T-helper 1 cell (primary cell): ENCODE results near the gene CYP51A1.
"Not testable (repeated sequence)": the region's sequence is repeated elsewhere in the genome, so short reads cannot be mapped to it uniquely, and the experiment has no call there.

Experiments
- DNase-seq, 5 donors: peaks; one replicate each; pipeline ENCODE4 v3.0.0-alpha.2; 2012 to 2020
- total RNA-seq, 4 donors: gene quantifications; one replicate each; lab custom pipeline; 2026; lab: John Stamatoyannopoulos, UW

CYP51A1 gene
- 3.5 to 5.6 (median 4.5) reads per million in 4 donors for total RNA-seq

GRCh38 chr7:92134271-92135051 is at the start of gene CYP51A1:
Gene CYP51A1 (minus strand): TSS chr7:92134477. CDS start chr7:92134364, 113 bp downstream.
- DNase-seq = peak; percentile 85 to 95 (median 88)

GRCh38 chr7:92178928-92179924 is 44.9 kb upstream of the CYP51A1 start, which contains the start of gene LRRD1:
Gene LRRD1 (minus strand): TSS chr7:92179142. CDS start chr7:92165202, 13,940 bp downstream.
- peak; percentile 75 to 87 (median 83) for DNase-seq

GRCh38 chr7:92177362-92177761 is 43.1 kb upstream of the CYP51A1 start:
- DNase-seq = no peak

GRCh38 chr7:92169529-92169928 is 35.3 kb upstream of the CYP51A1 start:
- not testable (repeated sequence) for DNase-seq

- DNase-seq = no peak
These were observed 27.0 kb upstream of the CYP51A1 start for GRCh38 chr7:92161271-92161670.

- DNase-seq = no peak
These were observed 24.6 kb upstream of the CYP51A1 start for GRCh38 chr7:92158660-92159575.

- no peak for DNase-seq
These were observed 22.7 kb upstream of the CYP51A1 start for GRCh38 chr7:92156990-92157389.

GRCh38 chr7:92155108-92155739 is 20.9 kb upstream of the CYP51A1 start:
- no peak for DNase-seq

- DNase-seq = no peak
These were observed 16.3 kb upstream of the CYP51A1 start for GRCh38 chr7:92150450-92151017.

- no peak for DNase-seq
These were observed 15.5 kb upstream of the CYP51A1 start for GRCh38 chr7:92149736-92150239.

- DNase-seq = not testable (repeated sequence)
These were observed 9.1 kb upstream of the CYP51A1 start for GRCh38 chr7:92143192-92143880.

- DNase-seq = not testable (repeated sequence)
These were observed 8.5 kb upstream of the CYP51A1 start for GRCh38 chr7:92142791-92143190.

GRCh38 chr7:92141161-92141560 is 6.9 kb upstream of the CYP51A1 start:
- no peak for DNase-seq

- no peak for DNase-seq
These were observed 3.3 kb upstream of the CYP51A1 start for GRCh38 chr7:92137557-92137956.

- peak in 1 of 5 donors; percentile 5 for DNase-seq
These were observed 994 bp upstream of the CYP51A1 start for GRCh38 chr7:92135052-92135889.

- peak; percentile 37 to 62 (median 51) for DNase-seq
These were observed 473 bp downstream of the CYP51A1 start for GRCh38 chr7:92133737-92134270.

- DNase-seq = no peak
These were observed 1.0 kb downstream of the CYP51A1 start for GRCh38 chr7:92133133-92133736.

- DNase-seq = no peak
These were observed 2.4 kb downstream of the CYP51A1 start for GRCh38 chr7:92131764-92132330.
